Progenitor cell of endocrine pancreas (in vitro differentiated cells): ENCODE results near the gene SYT5. TPM values are rescaled to one million over a fixed set of nuclear protein-coding genes. Genes with fewer than 3 reads are reported as not detected.

Experiments used
- DNase-seq: peaks from one replicate; pipeline ENCODE4 v3.0.0; 2021; ENCODE audit warnings: low spot score; ENCODE audit not compliant: unreplicated experiment
- H3K27ac Mint-ChIP-seq: 2 replicates; pipeline ENCODE4 v1.8.0; 2021; ENCODE audit warnings: mild to moderate bottlenecking, moderate library complexity, mixed read lengths
- H3K27me3 Mint-ChIP-seq: 2 replicates; pipeline ENCODE4 v1.8.0; 2021; ENCODE audit warnings: mixed read lengths
- H3K36me3 Mint-ChIP-seq: 2 replicates; pipeline ENCODE4 v1.8.0; 2022; ENCODE audit warnings: mixed read lengths; ENCODE audit not compliant: insufficient read depth
- H3K4me1 Mint-ChIP-seq: 2 replicates; pipeline ENCODE4 v1.8.0; 2021; ENCODE audit warnings: low read depth, mixed read lengths
- H3K4me3 Mint-ChIP-seq: 2 replicates; pipeline ENCODE4 v1.8.0; 2021; ENCODE audit warnings: low read depth, mild to moderate bottlenecking, moderate library complexity, mixed read lengths
- H3K9me3 Mint-ChIP-seq: 2 replicates; pipeline ENCODE4 v1.8.0; 2021; ENCODE audit warnings: low read depth, mixed read lengths
- CTCF ChIP-seq: fragments of 200-600 bp; sonication (generic); IDR thresholded peaks from one replicate; pipeline ENCODE4 v1.5.0; 2021; ENCODE audit warnings: antibody characterized with exemption, mild to moderate bottlenecking; ENCODE audit not compliant: unreplicated experiment
- total RNA-seq: library from RNA; stranded (reverse); gene quantifications from 2 replicates; pipeline ENCODE4 v1.2.1, GENCODE V29; 2021

SYT5 gene
- total RNA-seq, 1 donor from 2014 or later = 4.8 TPM

GRCh38 chr19:55176076-55176475 lies 4.0 kb downstream of the SYT5 start:
- Mint-ChIP-seq H3K27me3 (peaks cover 90% of the 10 kb centered on the region), H3K4me3 (no peak overlapping the region), H3K9me3 (no peaks in the 10 kb centered on the region), H3K27ac (no peak overlapping the region), H3K4me1 (peaks cover 5% of the 10 kb centered on the region), H3K36me3 (no peaks in the 10 kb centered on the region)
- no peak for TF ChIP-seq CTCF
- no peak for DNase-seq

- Mint-ChIP-seq H3K4me1 (peaks cover 5% of the 10 kb centered on the region), H3K36me3 (no peaks in the 10 kb centered on the region), H3K9me3 (no peaks in the 10 kb centered on the region), H3K4me3 (no peak overlapping the region), H3K27ac (no peak overlapping the region), H3K27me3 (peaks cover 90% of the 10 kb centered on the region)
- no peak for TF ChIP-seq CTCF
- DNase-seq = no peak
Observed at GRCh38 chr19:55175117-55175867, 4.8 kb downstream of the SYT5 start.

- Mint-ChIP-seq H3K27me3 (peaks cover 89% of the 10 kb centered on the region), H3K9me3 (no peaks in the 10 kb centered on the region), H3K4me3 (no peak overlapping the region), H3K36me3 (no peaks in the 10 kb centered on the region), H3K4me1 (peaks cover 3% of the 10 kb centered on the region), H3K27ac (no peak overlapping the region)
- no peak for TF ChIP-seq CTCF
- DNase-seq = no peak
Observed at GRCh38 chr19:55174425-55175116, 5.5 kb downstream of the SYT5 start.

- H3K9me3 Mint-ChIP-seq = no peaks in the 10 kb centered on the region
- H3K27ac Mint-ChIP-seq = no peak overlapping the region
- no peak for DNase-seq
- peaks cover 94% of the 10 kb centered on the region for H3K27me3 Mint-ChIP-seq
- peak overlapping the region; percentile 62 for H3K4me3 Mint-ChIP-seq
- TF ChIP-seq CTCF = no peak
- H3K36me3 Mint-ChIP-seq = no peaks in the 10 kb centered on the region
- peaks cover 3% of the 10 kb centered on the region for H3K4me1 Mint-ChIP-seq
Observed at GRCh38 chr19:55173714-55174409, 6.2 kb downstream of the SYT5 start.

GRCh38 chr19:55173186-55173713 lies 6.8 kb downstream of the SYT5 start:
- no peak for DNase-seq
- H3K36me3 Mint-ChIP-seq = no peaks in the 10 kb centered on the region
- peaks cover 3% of the 10 kb centered on the region for H3K4me1 Mint-ChIP-seq
- peak overlapping the region; percentile 62 for H3K4me3 Mint-ChIP-seq
- peaks cover 90% of the 10 kb centered on the region for H3K27me3 Mint-ChIP-seq
- no peaks in the 10 kb centered on the region for H3K9me3 Mint-ChIP-seq
- H3K27ac Mint-ChIP-seq = no peak overlapping the region
- TF ChIP-seq CTCF = no peak
